ENCODE measurements around the gene ELAVL3.

ELAVL3 gene

GRCh38 chr19:11405846-11406643 is 74.8 kb downstream of the ELAVL3 start:
- DNase-seq, result no peak

- DNase-seq, result no peak
These were observed 76.1 kb downstream of the ELAVL3 start for GRCh38 chr19:11404588-11405222.

- no peak for DNase-seq
These were observed 78.9 kb downstream of the ELAVL3 start for GRCh38 chr19:11401808-11402543.
